ENCODE measurements around the gene UCP3.

Gene UCP3

GRCh38 chr11:73980001-73980961 is 28.6 kb downstream of the UCP3 start:
- no peak overlapping the region for H2AFZ ChIP-seq (ENCODE audit: low read depth, low read length)
- peaks cover 52% of the 10 kb centered on the region for H3K4me1 ChIP-seq (ENCODE audit: low read length)
- H3K79me2 ChIP-seq (ENCODE audit: low read length), result peaks cover 55% of the 10 kb centered on the region

GRCh38 chr11:73978576-73979086 is 30.3 kb downstream of the UCP3 start:
- TF ChIP-seq EZH2phosphoT487 (IDR thresholded peaks at IDR 0.05; ENCODE audit: low read depth) (no peak), CTCF (IDR thresholded peaks at IDR 0.05; ENCODE audit: low read depth, low read length) (no peak)
- Histone ChIP-seq H3K9ac (ENCODE audit: low read length) (peak overlapping the region; percentile 15; the same call in 1 of the 2 replicates), H3K36me3 (replicated peaks; ENCODE audit: low read depth, low read length) (peaks cover 78% of the 10 kb centered on the region), H4K20me1 (ENCODE audit: insufficient read depth, low read length) (peaks cover 67% of the 10 kb centered on the region), H3K4me3 (ENCODE audit: low read length) (no peak overlapping the region), H3K4me2 (ENCODE audit: low read length) (peak overlapping the region; percentile 98; the same call in 1 of the 2 replicates), H3K9me3 (ENCODE audit: insufficient read depth, low read length) (no peaks in the 10 kb centered on the region), H3K27ac (ENCODE audit: low read length) (peak overlapping the region; percentile 95), H3K79me2 (ENCODE audit: low read length) (peaks cover 55% of the 10 kb centered on the region), H3K4me1 (ENCODE audit: low read length) (peaks cover 41% of the 10 kb centered on the region), H3K27me3 (ENCODE audit: low read depth, low read length) (no peaks in the 10 kb centered on the region), H2AFZ (ENCODE audit: low read depth, low read length) (no peak overlapping the region)

More at GRCh38 chr11:73980001-73980961, 28.6 kb downstream of the UCP3 start:
- peak overlapping the region; percentile 99 for H3K9ac ChIP-seq (ENCODE audit: low read length)
- peaks cover 64% of the 10 kb centered on the region for H3K36me3 ChIP-seq (replicated peaks; ENCODE audit: low read depth, low read length)
- H3K27ac ChIP-seq (ENCODE audit: low read length), result peak overlapping the region; percentile 95
- peak overlapping the region; percentile 98 for H3K4me2 ChIP-seq (ENCODE audit: low read length)
- H4K20me1 ChIP-seq (ENCODE audit: insufficient read depth, low read length), result peaks cover 50% of the 10 kb centered on the region
- H3K27me3 ChIP-seq (ENCODE audit: low read depth, low read length), result no peaks in the 10 kb centered on the region
- no peaks in the 10 kb centered on the region for H3K9me3 ChIP-seq (ENCODE audit: insufficient read depth, low read length)
- no peak for TF ChIP-seq CTCF (IDR thresholded peaks at IDR 0.05; ENCODE audit: low read depth, low read length)
- TF ChIP-seq EZH2phosphoT487 (IDR thresholded peaks at IDR 0.05; ENCODE audit: low read depth), result no peak
- H3K4me3 ChIP-seq (ENCODE audit: low read length), result peak overlapping the region; percentile 96

DNA sequence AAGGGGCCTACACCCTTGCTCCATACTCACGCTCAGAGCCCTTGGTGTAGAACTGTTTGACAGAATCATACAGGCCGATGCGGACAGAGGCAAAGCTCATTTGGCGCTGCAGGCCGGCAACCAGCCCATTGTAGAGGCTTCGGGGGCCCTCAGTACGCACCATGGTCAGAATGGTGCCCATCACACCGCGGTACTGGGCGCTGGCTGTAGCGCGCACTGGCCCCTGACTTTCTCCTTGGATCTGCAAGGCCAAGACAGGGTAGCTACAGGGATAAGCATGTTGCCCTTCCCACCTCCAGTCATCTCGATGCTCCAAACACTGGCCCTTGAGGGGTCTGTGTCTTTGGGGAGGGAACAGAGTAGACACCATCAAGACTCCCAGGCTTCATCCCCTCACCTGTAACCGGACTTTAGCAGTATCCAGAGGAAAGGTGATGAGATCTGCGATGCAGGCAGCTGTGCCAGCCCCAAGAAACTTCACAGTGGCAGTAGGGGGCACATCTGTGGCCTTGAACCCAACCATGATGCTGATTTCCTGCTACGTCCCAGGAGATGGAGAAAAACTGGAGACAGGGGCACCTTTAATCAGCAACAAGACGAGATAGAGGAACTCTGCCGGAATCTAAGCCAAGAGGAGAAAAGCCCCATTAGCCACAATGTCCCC is 30.9 kb downstream of the UCP3 start:
- Histone ChIP-seq H3K9me3 (ENCODE audit: insufficient read depth, low read length) (no peaks in the 10 kb centered on the region), H3K4me3 (ENCODE audit: low read length) (no peak overlapping the region), H2AFZ (ENCODE audit: low read depth, low read length) (no peak overlapping the region), H4K20me1 (ENCODE audit: insufficient read depth, low read length) (peaks cover 72% of the 10 kb centered on the region), H3K4me2 (ENCODE audit: low read length) (no peak overlapping the region), H3K79me2 (ENCODE audit: low read length) (peaks cover 55% of the 10 kb centered on the region), H3K4me1 (ENCODE audit: low read length) (peaks cover 38% of the 10 kb centered on the region), H3K27ac (ENCODE audit: low read length) (peak overlapping the region; percentile 95), H3K36me3 (replicated peaks; ENCODE audit: low read depth, low read length) (peaks cover 84% of the 10 kb centered on the region), H3K27me3 (ENCODE audit: low read depth, low read length) (no peaks in the 10 kb centered on the region), H3K9ac (ENCODE audit: low read length) (no peak overlapping the region)
- no peak for TF ChIP-seq CTCF (IDR thresholded peaks at IDR 0.05; ENCODE audit: low read depth, low read length)
- TF ChIP-seq EZH2phosphoT487 (IDR thresholded peaks at IDR 0.05; ENCODE audit: low read depth), result no peak
